Stimulated activated naive B cell treated with anti-CD40 and anti-IgM and Interleukin-4, amounts not matched to agents 10 μg/mL and 1 μg/mL and 100 μg/mL, for 72 hours (primary cell): ENCODE measurements around the gene UTP15.

Experiments
- ATAC-seq, 2 donors: fragments of 150-1000 bp; cut with Tn5 transposase; replicated peaks; 2 replicates each; pipeline ENCODE4 v1.10.0; 2021; ENCODE audit warnings: moderate library complexity in 1 of 2
- DNase-seq: peaks from one replicate; pipeline ENCODE4 v3.0.0; 2021
- H3K27ac Mint-ChIP-seq: one replicate; pipeline ENCODE4 v1.8.0; 2022; ENCODE audit warnings: mild to moderate bottlenecking, mixed read lengths
- H3K27me3 Mint-ChIP-seq, 2 donors: one replicate each; pipeline ENCODE4 v1.8.0; 2022; ENCODE audit warnings: mixed read lengths in 2 of 2
- H3K36me3 Mint-ChIP-seq, 2 donors: one replicate each; pipeline ENCODE4 v1.8.0; 2022; ENCODE audit warnings: mixed read lengths in 2 of 2, mild to moderate bottlenecking in 1 of 2
- H3K4me1 Mint-ChIP-seq, 2 donors: one replicate each; pipeline ENCODE4 v1.8.0; 2022; ENCODE audit warnings: mixed read lengths in 2 of 2, mild to moderate bottlenecking in 1 of 2
- H3K4me3 Mint-ChIP-seq, 2 donors: one replicate each; pipeline ENCODE4 v1.8.0; 2022; ENCODE audit warnings: mild to moderate bottlenecking in 2 of 2, mixed read lengths in 2 of 2, moderate library complexity in 1 of 2
- H3K9me3 Mint-ChIP-seq, 2 donors: one replicate each; pipeline ENCODE4 v1.8.0; 2022; ENCODE audit warnings: mixed read lengths in 2 of 2, mild to moderate bottlenecking in 1 of 2

UTP15 gene

DNA sequence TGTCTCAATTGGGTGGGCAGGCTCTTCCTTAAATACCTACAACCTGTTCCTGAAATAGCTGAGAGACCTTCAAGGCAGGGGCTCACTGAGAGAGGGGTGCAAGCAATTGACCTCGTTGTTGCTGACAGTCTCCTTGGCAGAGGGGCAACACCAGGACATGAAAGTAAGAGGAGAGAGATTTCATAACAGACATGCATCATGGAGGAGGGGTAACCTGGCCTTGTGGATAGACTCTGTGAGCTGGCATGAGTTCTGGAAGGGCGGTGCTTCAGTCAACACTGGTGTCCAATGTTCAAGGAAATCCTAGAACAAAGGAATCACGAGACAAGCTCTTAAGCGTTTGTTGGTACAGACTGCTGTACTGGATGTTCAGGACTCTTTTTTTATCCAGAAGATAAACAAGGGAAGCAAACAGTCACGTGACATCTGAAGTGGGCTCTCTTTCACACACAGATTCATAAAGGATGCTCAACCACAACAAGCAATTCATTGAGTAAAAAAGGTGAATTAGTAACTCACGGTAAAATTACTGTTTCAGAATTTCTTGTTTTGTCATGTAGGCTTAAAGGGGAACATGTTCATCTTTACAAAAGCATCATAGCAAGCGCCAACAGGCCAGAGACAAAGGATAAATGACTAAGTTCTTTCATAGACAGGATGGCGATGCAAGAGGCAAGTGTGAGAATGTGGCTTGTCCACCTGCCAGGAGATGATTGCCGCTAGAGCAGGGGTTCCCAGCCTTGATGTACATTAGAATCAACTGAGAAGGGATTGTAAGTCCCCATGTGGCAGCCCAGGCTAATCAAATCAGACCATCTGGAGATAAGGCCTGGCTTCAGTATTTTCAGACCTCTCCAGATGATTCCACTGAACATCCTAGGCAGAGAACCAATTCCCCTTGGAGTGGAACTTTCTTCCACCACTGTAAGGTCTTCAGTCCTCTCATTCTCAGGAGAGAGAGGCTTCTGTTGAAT is 20.8 kb upstream of the UTP15 start:
- H3K4me3 Mint-ChIP-seq = no peak overlapping the region
- ATAC-seq (no peak), DNase-seq (no peak)
- peaks cover 0 to 4% of the 10 kb centered on the region in 2 donors for H3K4me1 Mint-ChIP-seq
- no peak overlapping the region for H3K27ac Mint-ChIP-seq
- H3K36me3 Mint-ChIP-seq = no peaks in the 10 kb centered on the region
- H3K9me3 Mint-ChIP-seq = no peaks in the 10 kb centered on the region
- H3K27me3 Mint-ChIP-seq = peaks cover 27 to 31% of the 10 kb centered on the region in 2 donors

DNA sequence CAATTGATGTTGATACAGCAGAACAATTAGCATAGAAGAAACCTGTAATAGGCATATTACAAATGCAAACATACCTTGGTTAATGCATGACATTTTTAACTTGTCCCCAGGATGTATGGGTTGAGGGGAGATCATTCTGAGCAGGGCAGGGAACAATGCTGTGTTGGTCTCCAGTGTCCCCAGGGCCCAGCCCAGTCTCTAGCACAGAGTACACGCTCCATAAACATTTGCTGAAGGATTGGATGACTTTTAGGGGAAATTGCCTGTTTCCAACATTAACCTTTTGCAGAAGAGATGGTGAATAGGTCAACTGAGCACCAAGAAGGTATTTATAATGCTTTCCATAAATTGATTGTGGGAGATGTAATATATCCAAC is 20.2 kb upstream of the UTP15 start:
- ATAC-seq = no peak
- DNase-seq = no peak
- peaks cover 20 to 25% of the 10 kb centered on the region in 2 donors for H3K27me3 Mint-ChIP-seq
- H3K4me3 Mint-ChIP-seq = no peak overlapping the region
- peaks cover 0 to 4% of the 10 kb centered on the region in 2 donors for H3K4me1 Mint-ChIP-seq
- H3K9me3 Mint-ChIP-seq = no peaks in the 10 kb centered on the region
- H3K27ac Mint-ChIP-seq = no peak overlapping the region
- no peaks in the 10 kb centered on the region for H3K36me3 Mint-ChIP-seq

DNA sequence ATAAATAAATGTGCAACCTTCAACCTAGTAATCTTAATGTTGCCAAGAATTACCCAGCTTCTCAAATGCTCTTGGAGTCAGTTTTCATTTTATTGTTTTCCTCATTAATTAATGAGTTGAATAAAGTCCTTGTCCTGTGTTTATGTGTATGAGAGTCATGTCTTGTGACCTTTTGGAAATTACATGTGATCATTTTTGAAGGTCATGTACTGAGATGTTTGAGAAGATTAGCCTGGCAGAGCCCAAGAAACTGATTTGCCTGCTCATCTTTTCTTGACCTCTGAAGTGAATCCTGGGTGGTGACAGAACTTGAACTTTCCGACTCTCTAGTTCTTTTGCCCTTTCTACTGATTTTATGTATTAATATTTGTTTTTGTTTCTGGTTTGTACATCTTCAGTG is 15.5 kb upstream of the UTP15 start:
- H3K36me3 Mint-ChIP-seq = peaks cover 8 to 10% of the 10 kb centered on the region in 2 donors
- no peak overlapping the region for H3K4me3 Mint-ChIP-seq
- DNase-seq (no peak), ATAC-seq (no peak)
- H3K27me3 Mint-ChIP-seq = peaks cover 0 to 6% of the 10 kb centered on the region in 2 donors
- H3K9me3 Mint-ChIP-seq = no peaks in the 10 kb centered on the region
- H3K4me1 Mint-ChIP-seq = no peaks in the 10 kb centered on the region
- no peak overlapping the region for H3K27ac Mint-ChIP-seq

DNA sequence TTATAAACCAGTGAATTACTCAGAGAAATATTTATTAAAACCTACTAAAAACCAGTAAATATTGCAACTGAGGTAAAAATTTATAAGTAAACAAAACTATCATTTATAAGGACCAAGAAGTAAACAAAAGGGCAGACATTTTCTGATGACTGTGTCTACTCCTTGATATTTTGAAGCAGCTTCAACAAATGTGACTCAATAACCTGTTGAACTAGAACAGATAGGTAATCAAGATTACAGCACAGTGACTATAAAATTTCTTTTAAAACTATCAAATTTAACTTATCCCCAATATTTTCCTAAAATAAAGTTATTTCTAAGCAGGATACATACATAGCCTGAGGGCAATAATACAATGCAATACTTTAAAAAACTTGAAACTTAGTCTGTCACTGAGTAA is 12.9 kb upstream of the UTP15 start:
- peaks cover 10 to 12% of the 10 kb centered on the region in 2 donors for H3K36me3 Mint-ChIP-seq
- H3K27ac Mint-ChIP-seq = no peak overlapping the region
- ATAC-seq = no peak
- H3K4me1 Mint-ChIP-seq = no peaks in the 10 kb centered on the region
- no peak for DNase-seq
- no peaks in the 10 kb centered on the region for H3K9me3 Mint-ChIP-seq
- no peaks in the 10 kb centered on the region for H3K27me3 Mint-ChIP-seq
- H3K4me3 Mint-ChIP-seq = no peak overlapping the region

DNA sequence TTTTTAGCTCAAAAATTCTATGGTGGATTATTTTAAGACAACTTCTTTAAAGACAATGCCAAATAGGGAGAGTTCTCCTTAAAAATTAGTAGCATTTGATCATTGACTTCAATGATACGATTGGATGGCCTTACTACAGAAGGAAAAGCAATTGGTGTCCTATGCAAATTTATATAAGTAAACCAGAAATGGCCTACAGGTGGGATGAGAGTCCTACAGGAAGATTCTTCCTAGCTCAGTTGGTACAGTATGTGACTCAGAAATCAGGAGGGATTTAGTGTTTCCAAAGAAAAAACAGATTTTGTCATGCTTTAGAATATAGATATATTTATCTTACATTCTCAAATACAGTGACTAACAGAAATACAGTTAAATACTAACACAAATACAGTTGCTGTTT is 6.6 kb upstream of the UTP15 start:
- DNase-seq (no peak), ATAC-seq (no peak)
- H3K4me3 Mint-ChIP-seq = no peak overlapping the region
- H3K4me1 Mint-ChIP-seq = peaks cover 8% of the 10 kb centered on the region in 2 donors
- H3K27ac Mint-ChIP-seq = no peak overlapping the region
- peaks cover 10 to 19% of the 10 kb centered on the region in 2 donors for H3K36me3 Mint-ChIP-seq
- H3K27me3 Mint-ChIP-seq = no peaks in the 10 kb centered on the region
- no peaks in the 10 kb centered on the region for H3K9me3 Mint-ChIP-seq

DNA sequence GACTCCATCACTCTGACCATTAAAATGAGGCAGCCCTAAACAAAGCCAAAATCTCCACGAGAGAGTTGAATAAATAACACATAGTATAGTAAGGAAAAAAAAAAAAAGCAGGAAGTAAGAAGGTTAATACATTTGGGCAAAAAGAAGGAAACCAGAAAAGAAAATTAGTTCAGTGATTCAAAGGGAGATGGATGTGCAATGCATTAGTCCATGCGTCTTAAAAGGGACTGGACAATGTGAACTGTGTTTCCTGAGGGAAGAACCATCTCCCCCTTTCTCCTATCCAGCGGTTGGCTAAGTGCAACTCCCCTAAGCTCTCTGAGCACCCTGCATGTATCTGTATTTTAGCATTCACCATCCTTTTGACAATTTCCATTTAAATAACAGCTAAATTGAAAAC is 1.5 kb upstream of the UTP15 start:
- H3K4me3 Mint-ChIP-seq = peak overlapping the region; percentile 86 to 92
- H3K27me3 Mint-ChIP-seq = no peaks in the 10 kb centered on the region
- peak overlapping the region; percentile 88 for H3K27ac Mint-ChIP-seq
- H3K4me1 Mint-ChIP-seq = peaks cover 15 to 17% of the 10 kb centered on the region in 2 donors
- ATAC-seq (no peak), DNase-seq (no peak)
- no peaks in the 10 kb centered on the region for H3K9me3 Mint-ChIP-seq
- H3K36me3 Mint-ChIP-seq = peaks cover 4 to 16% of the 10 kb centered on the region in 2 donors

DNA sequence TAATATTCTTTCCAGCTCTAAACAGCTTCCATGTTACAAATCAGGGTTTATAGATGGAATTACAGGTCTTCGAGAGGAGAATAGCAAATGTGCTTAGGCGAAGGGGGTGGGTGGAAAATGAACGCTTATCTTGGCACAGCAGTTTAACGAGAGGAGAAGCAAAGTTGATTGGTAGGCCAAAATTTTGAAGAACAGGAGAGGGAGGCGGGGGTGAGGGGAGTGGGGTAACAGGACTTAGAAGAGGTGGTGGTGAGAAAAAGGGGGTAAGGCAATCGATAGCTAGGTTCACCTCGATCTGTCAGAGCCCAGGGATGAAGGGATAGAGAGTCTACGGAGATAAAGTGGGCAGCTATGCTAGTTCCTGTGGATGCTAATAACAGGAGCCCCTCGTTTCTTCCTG is 868 bp upstream of the UTP15 start:
- DNase-seq (no peak), ATAC-seq (peak; percentile 1 to 7)
- Mint-ChIP-seq H3K36me3 (peaks cover 4 to 16% of the 10 kb centered on the region in 2 donors), H3K4me3 (peak overlapping the region; percentile 86 to 92), H3K9me3 (no peaks in the 10 kb centered on the region), H3K4me1 (peaks cover 15 to 17% of the 10 kb centered on the region in 2 donors), H3K27ac (peak overlapping the region; percentile 98), H3K27me3 (no peaks in the 10 kb centered on the region)

DNA sequence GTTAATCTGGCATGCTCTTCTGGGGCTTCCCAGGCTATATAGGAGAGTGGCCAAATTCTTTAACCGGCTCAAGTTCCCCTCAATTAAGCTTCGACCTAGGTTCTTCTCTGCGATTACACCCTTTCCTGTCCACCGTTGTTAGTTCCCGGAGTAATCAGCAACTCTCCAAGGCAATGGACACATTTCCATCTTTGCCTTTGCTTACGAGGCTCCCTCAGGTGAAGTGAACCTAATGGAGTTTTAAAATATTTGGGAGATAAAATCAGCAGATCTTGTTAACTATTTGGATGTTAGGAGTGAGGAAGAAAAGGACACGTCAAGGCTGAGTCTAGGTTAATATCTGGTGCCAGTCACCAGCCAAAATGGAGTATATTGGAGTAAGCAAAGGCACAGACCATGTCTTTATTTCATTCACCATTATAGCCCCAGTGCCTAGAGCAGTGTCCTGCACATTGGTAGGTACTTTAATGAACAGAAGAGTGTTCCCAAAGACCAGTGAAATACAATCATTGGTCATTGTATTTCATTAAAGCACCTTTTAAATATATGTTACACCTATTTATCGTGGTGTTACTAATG is 515 bp downstream of the UTP15 start:
- peak overlapping the region; percentile 86 to 92 for H3K4me3 Mint-ChIP-seq
- H3K27me3 Mint-ChIP-seq = no peaks in the 10 kb centered on the region
- H3K9me3 Mint-ChIP-seq = no peaks in the 10 kb centered on the region
- H3K36me3 Mint-ChIP-seq = peaks cover 10 to 22% of the 10 kb centered on the region in 2 donors
- peaks cover 13 to 20% of the 10 kb centered on the region in 2 donors for H3K4me1 Mint-ChIP-seq
- no peak for DNase-seq
- ATAC-seq = no peak
- peak overlapping the region; percentile 98 for H3K27ac Mint-ChIP-seq

DNA sequence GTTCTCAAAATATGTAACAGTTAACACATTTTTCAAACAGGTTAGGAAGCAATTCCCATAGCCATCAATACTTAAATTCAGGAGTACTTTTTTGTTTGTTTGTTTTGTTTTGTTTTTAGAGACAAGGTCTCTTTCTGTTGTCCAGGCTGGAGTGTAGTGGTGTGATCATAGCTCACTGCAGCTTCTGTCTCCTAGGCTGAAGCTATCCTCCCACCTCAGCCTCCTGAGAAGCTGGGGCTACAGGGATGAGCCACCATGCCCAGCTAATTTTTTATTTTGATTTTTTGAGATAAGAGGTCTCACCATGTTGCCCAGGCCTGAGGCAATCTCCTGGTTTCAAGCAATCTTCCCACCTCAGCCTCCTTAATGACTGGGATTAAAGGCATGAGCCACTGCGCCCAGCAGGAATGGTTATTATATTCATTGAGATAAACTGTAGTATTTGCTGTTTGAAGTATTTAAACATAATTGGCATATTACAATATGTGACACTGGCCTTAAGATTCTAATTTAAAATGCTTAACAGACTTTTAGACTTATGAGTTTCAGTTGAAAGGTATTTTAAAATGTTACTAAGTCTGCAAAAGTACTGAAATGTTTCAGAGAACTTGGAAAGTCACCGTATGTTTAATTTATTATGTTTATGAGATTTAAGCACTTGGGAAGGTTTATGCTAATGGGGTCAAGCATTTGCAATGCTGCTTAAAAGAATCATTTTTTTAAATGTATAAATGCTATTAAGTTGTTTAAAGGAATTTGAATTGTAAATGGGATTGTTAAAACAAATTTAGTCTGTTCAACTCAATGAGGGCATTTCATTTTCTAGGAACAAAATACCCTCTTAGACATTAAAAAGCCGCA is 17.0 kb downstream of the UTP15 start:
- DNase-seq = no peak
- H3K4me3 Mint-ChIP-seq = no peak overlapping the region
- H3K4me1 Mint-ChIP-seq = no peaks in the 10 kb centered on the region
- no peaks in the 10 kb centered on the region for H3K27me3 Mint-ChIP-seq
- H3K36me3 Mint-ChIP-seq = peaks cover 22 to 27% of the 10 kb centered on the region in 2 donors
- ATAC-seq = no peak
- H3K27ac Mint-ChIP-seq = no peak overlapping the region
- H3K9me3 Mint-ChIP-seq = no peaks in the 10 kb centered on the region

DNA sequence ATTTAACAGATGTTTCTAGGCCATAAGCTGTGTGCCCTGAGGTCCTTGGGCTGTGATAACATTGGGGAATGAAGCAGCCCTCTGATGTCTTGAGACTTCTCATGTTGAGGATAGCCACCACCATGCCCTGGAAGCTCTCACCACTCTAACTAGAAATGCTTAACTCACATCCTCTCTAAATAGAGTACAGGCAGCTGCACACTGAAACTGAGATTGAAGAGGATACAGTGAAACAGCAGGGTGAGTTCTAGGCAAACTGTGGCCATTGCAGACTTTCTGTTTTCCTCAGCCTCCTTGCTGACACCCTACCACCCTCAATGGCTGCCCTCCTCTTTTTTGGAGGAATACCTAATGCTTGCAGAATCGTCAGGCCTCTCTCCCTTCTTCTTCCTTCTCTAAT is 22.4 kb downstream of the UTP15 start:
- DNase-seq (no peak), ATAC-seq (no peak)
- no peaks in the 10 kb centered on the region for H3K27me3 Mint-ChIP-seq
- no peak overlapping the region for H3K4me3 Mint-ChIP-seq
- H3K4me1 Mint-ChIP-seq = no peaks in the 10 kb centered on the region
- peaks cover 2 to 7% of the 10 kb centered on the region in 2 donors for H3K36me3 Mint-ChIP-seq
- no peaks in the 10 kb centered on the region for H3K9me3 Mint-ChIP-seq
- no peak overlapping the region for H3K27ac Mint-ChIP-seq

DNA sequence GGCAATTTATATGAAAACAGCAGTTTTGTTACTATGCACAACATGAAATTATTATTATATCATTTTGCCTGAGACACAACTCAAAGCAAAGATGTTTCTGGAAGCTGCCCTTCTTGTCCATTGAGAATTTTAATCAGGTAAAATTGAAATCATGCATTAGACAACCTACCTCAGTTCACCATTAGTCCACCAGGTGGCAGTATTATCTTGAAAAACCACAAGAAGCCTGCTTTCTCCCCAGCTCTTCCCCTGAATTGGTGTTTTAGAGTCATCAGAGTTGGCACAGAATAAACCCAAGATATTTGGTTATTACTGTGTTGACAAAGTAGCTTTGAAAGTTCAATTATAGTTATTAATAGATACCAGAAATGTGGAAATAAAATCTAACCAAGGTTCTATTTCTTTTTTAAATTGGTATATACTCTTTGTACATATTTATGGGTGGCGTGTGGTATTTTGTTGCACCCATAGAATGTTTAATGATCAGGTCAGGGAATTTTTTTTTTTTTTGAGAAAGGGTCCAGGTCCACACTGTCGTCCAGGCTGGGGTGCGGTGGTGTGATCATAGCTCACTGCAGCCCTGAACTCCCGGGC is 25.7 kb downstream of the UTP15 start:
- Mint-ChIP-seq H3K27me3 (no peaks in the 10 kb centered on the region), H3K4me3 (no peak overlapping the region), H3K27ac (no peak overlapping the region), H3K9me3 (no peaks in the 10 kb centered on the region), H3K36me3 (peaks cover 2 to 5% of the 10 kb centered on the region in 2 donors), H3K4me1 (no peaks in the 10 kb centered on the region)
- DNase-seq (peak; percentile 16), ATAC-seq (peak; percentile 59 to 69)

DNA sequence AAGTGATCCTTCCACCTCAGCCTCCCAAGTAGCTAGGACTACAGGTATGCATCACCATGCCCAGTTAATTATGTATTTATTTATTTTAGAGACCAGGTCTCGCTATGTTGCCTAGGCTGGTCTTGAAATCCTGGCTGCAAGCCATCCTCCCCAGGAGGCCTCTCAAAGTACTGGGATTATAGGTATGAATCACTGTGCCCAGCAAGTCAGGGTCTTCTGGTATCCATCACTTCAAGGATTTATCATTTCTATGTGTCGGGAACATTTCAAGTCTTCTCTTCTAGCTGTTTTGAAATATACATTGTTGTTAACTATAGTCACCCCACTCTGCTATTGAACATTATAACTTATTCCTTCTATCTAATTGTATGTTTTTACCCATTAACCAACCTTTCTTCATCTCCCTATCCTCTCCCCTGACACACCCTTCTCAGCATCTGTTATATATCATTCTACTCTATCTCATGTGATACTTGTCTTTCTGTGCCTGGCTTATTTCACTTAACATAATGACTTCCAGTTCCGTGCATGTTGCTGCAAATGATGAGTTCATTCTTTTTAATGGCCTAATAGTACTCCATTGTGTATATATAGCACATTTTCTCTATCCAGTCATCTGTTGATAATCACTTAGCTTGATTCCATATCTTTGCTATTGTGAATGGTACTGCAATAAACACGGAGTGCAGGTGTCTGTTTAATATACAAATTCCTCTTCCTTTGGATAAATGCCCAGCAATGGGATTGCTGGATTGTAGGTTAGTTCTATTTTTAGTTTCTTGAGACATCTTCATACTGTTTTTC is 26.4 kb downstream of the UTP15 start:
- no peaks in the 10 kb centered on the region for H3K9me3 Mint-ChIP-seq
- H3K36me3 Mint-ChIP-seq = peaks cover 0 to 3% of the 10 kb centered on the region in 2 donors
- ATAC-seq = no peak
- H3K27me3 Mint-ChIP-seq = no peaks in the 10 kb centered on the region
- no peaks in the 10 kb centered on the region for H3K4me1 Mint-ChIP-seq
- DNase-seq = no peak
- no peak overlapping the region for H3K4me3 Mint-ChIP-seq
- no peak overlapping the region for H3K27ac Mint-ChIP-seq

DNA sequence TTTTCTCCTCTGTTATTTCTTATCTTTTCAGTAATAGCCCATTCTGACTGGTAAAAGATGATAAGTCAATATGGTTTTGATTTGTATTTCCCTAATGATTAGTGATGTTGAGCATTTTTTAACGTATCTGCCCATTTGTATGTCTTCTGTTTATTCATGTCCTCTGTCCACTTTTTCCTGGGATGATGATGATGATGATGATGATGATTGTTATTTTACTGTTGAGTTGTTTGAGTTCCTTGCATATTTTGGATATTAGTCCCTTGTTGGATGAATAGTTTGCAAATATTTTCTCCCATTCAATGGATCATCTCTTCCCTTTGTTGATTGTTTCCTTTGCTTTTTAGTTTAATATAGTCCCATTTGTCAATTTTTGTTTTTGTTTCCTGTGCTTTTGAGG is 27.0 kb downstream of the UTP15 start:
- Mint-ChIP-seq H3K4me1 (no peaks in the 10 kb centered on the region), H3K27ac (no peak overlapping the region), H3K4me3 (no peak overlapping the region), H3K36me3 (peaks cover 0 to 2% of the 10 kb centered on the region in 2 donors), H3K9me3 (no peaks in the 10 kb centered on the region), H3K27me3 (no peaks in the 10 kb centered on the region)
- ATAC-seq (no peak), DNase-seq (no peak)
